Breast epithelium (tissue), 3 donors: ENCODE results near the gene SEPTIN1.

Experiments used
- POLR2A ChIP-seq: fragments of 450-650 bp; IDR thresholded peaks from one replicate; pipeline ENCODE4 v1.6.1; 2016; ENCODE audit warnings: antibody characterized with exemption, mild to moderate bottlenecking, moderate library complexity
- POLR2AphosphoS5 ChIP-seq, 3 donors: sonication (generic); formaldehyde crosslinking; IDR thresholded peaks; one replicate each; pipeline ENCODE4 v1.6.1; 2017; ENCODE audit warnings: antibody characterized with exemption in 3 of 3
- TF ChIP-seq, protein P1 (sequence below), 3 donors: fragments of 450-650 bp; IDR thresholded peaks; one replicate each; pipeline ENCODE4 v1.5.1; 2016 to 2017; ENCODE audit warnings: antibody characterized with exemption in 3 of 3, mild to moderate bottlenecking in 3 of 3, moderate library complexity in 3 of 3

DNA sequence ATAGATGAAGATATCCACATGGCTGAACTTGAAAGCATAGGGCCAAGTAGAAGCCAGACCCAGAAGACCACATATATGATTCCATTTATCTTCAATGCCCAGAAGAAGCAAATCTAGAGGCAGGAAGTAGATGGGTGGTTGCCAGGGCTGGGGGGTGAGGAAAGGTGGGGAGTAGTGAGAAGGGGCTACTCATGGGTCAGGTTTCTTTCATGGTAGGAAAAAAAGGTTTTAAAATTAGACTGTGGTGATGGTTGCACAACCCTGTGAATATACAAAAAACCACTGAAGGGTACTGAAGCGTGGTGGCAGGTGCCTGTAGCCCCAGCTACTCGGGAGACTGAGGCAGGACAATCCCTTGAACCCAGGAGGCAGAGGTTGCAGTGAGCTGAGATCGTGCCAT is 32.7 kb downstream of the SEPTIN1 start:
- TF ChIP-seq, protein P1, sequence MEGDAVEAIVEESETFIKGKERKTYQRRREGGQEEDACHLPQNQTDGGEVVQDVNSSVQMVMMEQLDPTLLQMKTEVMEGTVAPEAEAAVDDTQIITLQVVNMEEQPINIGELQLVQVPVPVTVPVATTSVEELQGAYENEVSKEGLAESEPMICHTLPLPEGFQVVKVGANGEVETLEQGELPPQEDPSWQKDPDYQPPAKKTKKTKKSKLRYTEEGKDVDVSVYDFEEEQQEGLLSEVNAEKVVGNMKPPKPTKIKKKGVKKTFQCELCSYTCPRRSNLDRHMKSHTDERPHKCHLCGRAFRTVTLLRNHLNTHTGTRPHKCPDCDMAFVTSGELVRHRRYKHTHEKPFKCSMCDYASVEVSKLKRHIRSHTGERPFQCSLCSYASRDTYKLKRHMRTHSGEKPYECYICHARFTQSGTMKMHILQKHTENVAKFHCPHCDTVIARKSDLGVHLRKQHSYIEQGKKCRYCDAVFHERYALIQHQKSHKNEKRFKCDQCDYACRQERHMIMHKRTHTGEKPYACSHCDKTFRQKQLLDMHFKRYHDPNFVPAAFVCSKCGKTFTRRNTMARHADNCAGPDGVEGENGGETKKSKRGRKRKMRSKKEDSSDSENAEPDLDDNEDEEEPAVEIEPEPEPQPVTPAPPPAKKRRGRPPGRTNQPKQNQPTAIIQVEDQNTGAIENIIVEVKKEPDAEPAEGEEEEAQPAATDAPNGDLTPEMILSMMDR (IDR thresholded peaks at IDR 0.05) = no peak
- no peak for TF ChIP-seq POLR2A
- no peak for TF ChIP-seq POLR2AphosphoS5 (IDR thresholded peaks at IDR 0.05)
